Tibial nerve (tissue), 4 donors: ENCODE measurements around the gene USP48. TPM values are rescaled to one million over a fixed set of nuclear protein-coding genes. Genes with fewer than 3 reads are reported as not detected.

Experiments
- DNase-seq, 2 donors: peaks; one replicate each; pipeline ENCODE4 v3.0.0-alpha.2; 2019; ENCODE audit warnings: low spot score in 2 of 2
- H3K27ac ChIP-seq, 4 donors: fragments of 200-600 bp; sonication (generic) in 3 of 4; one replicate each; pipeline ENCODE4 v1.5.1; 2017 to 2019; ENCODE audit warnings: mild to moderate bottlenecking in 1 of 4
- H3K27me3 ChIP-seq, 2 donors: fragments of 200-600 bp; sonication (generic) in 1 of 2; one replicate each; pipeline versions ENCODE4 v1.5.1 to v1.6.0; 2017 to 2019
- H3K36me3 ChIP-seq, 3 donors: fragments of 200-600 bp; sonication (generic); one replicate each; pipeline ENCODE4 v1.5.1; 2018 to 2019
- H3K4me1 ChIP-seq, 4 donors: fragments of 200-600 bp; sonication (generic) in 3 of 4; one replicate each; pipeline ENCODE4 v1.5.1; 2017 to 2019
- H3K4me3 ChIP-seq, 4 donors: fragments of 200-600 bp; sonication (generic) in 3 of 4; one replicate each; pipeline ENCODE4 v1.5.1; 2017 to 2019; ENCODE audit warnings: mild to moderate bottlenecking in 1 of 4, moderate library complexity in 1 of 4
- H3K9me3 ChIP-seq, 4 donors: fragments of 200-600 bp; sonication (generic) in 3 of 4; one replicate each; pipeline ENCODE4 v1.5.1; 2017 to 2019
- EP300 ChIP-seq, 2 donors: sonication (generic); formaldehyde crosslinking; IDR thresholded peaks; one replicate each; pipeline ENCODE4 v1.6.1; 2017; ENCODE audit warnings: antibody characterized with exemption in 2 of 2, mild to moderate bottlenecking in 1 of 2
- POLR2A ChIP-seq, 2 donors: fragments of 450-650 bp; IDR thresholded peaks; one replicate each; pipeline ENCODE4 v1.6.1; 2017; ENCODE audit warnings: antibody characterized with exemption in 2 of 2, mild to moderate bottlenecking in 2 of 2, moderate library complexity in 2 of 2
- WGBS, 2 donors: methylation state at CpG; one replicate each; pipeline ENCODE4 v1.1.5; 2018; 5-methylcytosine and 5-hydroxymethylcytosine counted together
- total RNA-seq, 4 donors: library from RNA; depleted of rRNA; stranded (reverse); fragments of >200 nt; gene quantifications; one replicate each; pipeline ENCODE4 v1.1.0, GENCODE V29; 2016
- TF ChIP-seq, protein P1 (sequence below), 5 experiments: fragments of 200-600 bp in 3 of 5; fragments of 450-650 bp in 2 of 5; sonication (generic) in 3 of 5; IDR thresholded peaks; one replicate each; pipeline ENCODE4 v1.5.1; 2016 to 2019; ENCODE audit warnings: antibody characterized with exemption in 5 of 5, mild to moderate bottlenecking in 3 of 5, moderate library complexity in 2 of 5

USP48 gene
- total RNA-seq, 4 donors from 2014 or later = 51.1 to 65.9 (median 58.7) TPM

GRCh38 chr1:21703318-21703963, 79.5 kb downstream of the USP48 start:
- H3K36me3 ChIP-seq = peaks cover 0 to 62% (median 0%) of the 10 kb centered on the region in 3 donors

DNA sequence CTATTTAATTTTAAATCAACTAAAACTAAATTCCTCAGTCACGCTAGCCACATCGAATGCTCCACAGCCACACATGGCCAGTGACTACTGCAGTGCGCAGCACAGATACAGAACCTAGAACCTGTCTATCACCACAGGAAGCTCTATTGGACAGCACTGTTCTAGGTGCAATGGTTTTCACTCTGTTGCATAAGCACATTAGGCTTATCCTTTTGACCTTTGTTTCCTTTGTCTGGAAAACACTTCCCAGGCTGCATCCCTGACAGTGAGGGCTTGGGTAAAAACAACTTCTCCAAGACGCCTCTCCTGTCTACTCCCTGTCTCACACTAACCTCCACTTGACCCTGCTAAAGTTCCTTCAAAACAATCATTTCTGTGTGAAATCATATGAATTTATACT, 80.2 kb downstream of the USP48 start:
- Histone ChIP-seq H3K36me3 (peaks cover 0 to 58% (median 0%) of the 10 kb centered on the region in 3 donors), H3K9me3 (no peaks in the 10 kb centered on the region), H3K27me3 (no peaks in the 10 kb centered on the region), H3K4me1 (peaks cover 0 to 48% (median 0%) of the 10 kb centered on the region in 4 donors), H3K27ac (peak overlapping the region in 2 of 4 donors; percentile 68 to 72), H3K4me3 (no peak overlapping the region)
- WGBS, 2 donors = 89 to 97% methylated on average over 4 of the region's 4 CpGs
- no peak for DNase-seq
- TF ChIP-seq POLR2A (IDR thresholded peaks at IDR 0.05) (no peak), EP300 (IDR thresholded peaks at IDR 0.05) (no peak)
- TF ChIP-seq, protein P1, sequence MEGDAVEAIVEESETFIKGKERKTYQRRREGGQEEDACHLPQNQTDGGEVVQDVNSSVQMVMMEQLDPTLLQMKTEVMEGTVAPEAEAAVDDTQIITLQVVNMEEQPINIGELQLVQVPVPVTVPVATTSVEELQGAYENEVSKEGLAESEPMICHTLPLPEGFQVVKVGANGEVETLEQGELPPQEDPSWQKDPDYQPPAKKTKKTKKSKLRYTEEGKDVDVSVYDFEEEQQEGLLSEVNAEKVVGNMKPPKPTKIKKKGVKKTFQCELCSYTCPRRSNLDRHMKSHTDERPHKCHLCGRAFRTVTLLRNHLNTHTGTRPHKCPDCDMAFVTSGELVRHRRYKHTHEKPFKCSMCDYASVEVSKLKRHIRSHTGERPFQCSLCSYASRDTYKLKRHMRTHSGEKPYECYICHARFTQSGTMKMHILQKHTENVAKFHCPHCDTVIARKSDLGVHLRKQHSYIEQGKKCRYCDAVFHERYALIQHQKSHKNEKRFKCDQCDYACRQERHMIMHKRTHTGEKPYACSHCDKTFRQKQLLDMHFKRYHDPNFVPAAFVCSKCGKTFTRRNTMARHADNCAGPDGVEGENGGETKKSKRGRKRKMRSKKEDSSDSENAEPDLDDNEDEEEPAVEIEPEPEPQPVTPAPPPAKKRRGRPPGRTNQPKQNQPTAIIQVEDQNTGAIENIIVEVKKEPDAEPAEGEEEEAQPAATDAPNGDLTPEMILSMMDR (IDR thresholded peaks at IDR 0.05) = no peak

More at GRCh38 chr1:21703318-21703963, 79.5 kb downstream of the USP48 start:
- H3K4me3 ChIP-seq = no peak overlapping the region
- TF ChIP-seq POLR2A (IDR thresholded peaks at IDR 0.05) (no peak), EP300 (IDR thresholded peaks at IDR 0.05) (no peak)
- TF ChIP-seq, protein P1 (IDR thresholded peaks at IDR 0.05) = peak in 2 of 5 experiments; percentile 22 to 34
- H3K27me3 ChIP-seq = no peaks in the 10 kb centered on the region
- peak overlapping the region in 3 of 4 donors; percentile 14 to 72 (median 68) for H3K27ac ChIP-seq
- 49 to 57% methylated on average over 3 of the region's 3 CpGs for WGBS, 2 donors
- H3K9me3 ChIP-seq = no peaks in the 10 kb centered on the region
- peaks cover 0 to 49% (median 0%) of the 10 kb centered on the region in 4 donors for H3K4me1 ChIP-seq
- no peak for DNase-seq

GRCh38 chr1:21701401-21701800, 81.5 kb downstream of the USP48 start:
- Histone ChIP-seq H3K36me3 (peaks cover 0 to 66% (median 0%) of the 10 kb centered on the region in 3 donors), H3K4me3 (no peak overlapping the region)
- WGBS, 2 donors = 87 to 95% methylated on average over 6 of the region's 6 CpGs

GRCh38 chr1:21700094-21700493, 82.9 kb downstream of the USP48 start:
- Histone ChIP-seq H3K27me3 (no peaks in the 10 kb centered on the region), H3K9me3 (no peaks in the 10 kb centered on the region), H3K4me1 (peaks cover 0 to 22% (median 0%) of the 10 kb centered on the region in 4 donors), H3K27ac (no peak overlapping the region), H3K36me3 (peaks cover 0 to 73% (median 0%) of the 10 kb centered on the region in 3 donors), H3K4me3 (no peak overlapping the region)
- no peak for DNase-seq
- WGBS, 2 donors = 89 to 93% methylated on average over 4 of the region's 4 CpGs
- no peak for TF ChIP-seq EP300 (IDR thresholded peaks at IDR 0.05)
- no peak for TF ChIP-seq POLR2A (IDR thresholded peaks at IDR 0.05)
- TF ChIP-seq, protein P1 (IDR thresholded peaks at IDR 0.05) = no peak

More at GRCh38 chr1:21701401-21701800, 81.5 kb downstream of the USP48 start:
- no peaks in the 10 kb centered on the region for H3K9me3 ChIP-seq
- TF ChIP-seq, protein P1 (IDR thresholded peaks at IDR 0.05) = no peak
- TF ChIP-seq EP300 (IDR thresholded peaks at IDR 0.05) (no peak), POLR2A (IDR thresholded peaks at IDR 0.05) (no peak)
- no peak for DNase-seq
- peaks cover 0 to 35% (median 0%) of the 10 kb centered on the region in 4 donors for H3K4me1 ChIP-seq
- no peak overlapping the region for H3K27ac ChIP-seq
- H3K27me3 ChIP-seq = no peaks in the 10 kb centered on the region

GRCh38 chr1:21696931-21697330, 86.0 kb downstream of the USP48 start:
- Histone ChIP-seq H3K4me3 (no peak overlapping the region), H3K9me3 (no peaks in the 10 kb centered on the region), H3K4me1 (no peaks in the 10 kb centered on the region), H3K36me3 (peaks cover 0 to 81% (median 5%) of the 10 kb centered on the region in 3 donors), H3K27me3 (no peaks in the 10 kb centered on the region), H3K27ac (no peak overlapping the region)
- TF ChIP-seq, protein P1 (IDR thresholded peaks at IDR 0.05) = no peak
- TF ChIP-seq EP300 (IDR thresholded peaks at IDR 0.05) = no peak
- TF ChIP-seq POLR2A (IDR thresholded peaks at IDR 0.05) = no peak
- no peak for DNase-seq
- 72 to 75% methylated on average over 6 of the region's 6 CpGs for WGBS, 2 donors
